HG03045 (cell line): ENCODE measurements around the gene ELANE.

Source experiments
- ATAC-seq: cut with Tn5 transposase; IDR thresholded peaks from one replicate; pipeline ENCODE4 v1.9.1; 2021; ENCODE audit warnings: mild to moderate bottlenecking, moderate library complexity; ENCODE audit not compliant: unreplicated experiment

ELANE gene

DNA sequence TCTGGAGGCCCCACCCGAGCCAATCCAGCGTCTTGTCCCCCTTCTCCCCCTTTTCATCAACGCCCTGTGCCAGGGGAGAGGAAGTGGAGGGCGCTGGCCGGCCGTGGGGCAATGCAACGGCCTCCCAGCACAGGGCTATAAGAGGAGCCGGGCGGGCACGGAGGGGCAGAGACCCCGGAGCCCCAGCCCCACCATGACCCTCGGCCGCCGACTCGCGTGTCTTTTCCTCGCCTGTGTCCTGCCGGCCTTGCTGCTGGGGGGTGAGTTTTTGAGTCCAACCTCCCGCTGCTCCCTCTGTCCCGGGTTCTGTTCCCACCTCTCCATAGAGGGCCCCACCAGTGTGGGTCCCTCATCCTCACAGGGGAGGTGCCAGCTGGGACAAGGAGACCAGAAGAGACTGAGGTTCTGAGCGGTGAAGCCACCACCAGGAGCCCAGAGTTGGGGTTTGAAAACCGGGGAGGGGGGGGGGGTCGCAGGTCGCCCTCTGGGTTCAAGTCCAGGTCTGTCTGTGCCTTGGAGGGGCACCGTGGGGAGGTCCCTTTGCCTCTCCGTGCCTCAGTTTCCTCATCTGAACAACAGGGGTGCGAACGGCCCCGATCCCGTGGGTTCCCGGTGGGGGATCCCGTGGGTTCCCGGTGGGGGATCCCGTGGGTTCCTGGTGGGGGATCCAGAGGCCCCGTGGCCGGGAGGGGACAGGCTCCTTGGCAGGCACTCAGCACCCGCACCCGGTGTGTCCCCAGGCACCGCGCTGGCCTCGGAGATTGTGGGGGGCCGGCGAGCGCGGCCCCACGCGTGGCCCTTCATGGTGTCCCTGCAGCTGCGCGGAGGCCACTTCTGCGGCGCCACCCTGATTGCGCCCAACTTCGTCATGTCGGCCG is at the start of gene ELANE:
Gene ELANE (plus strand): TSS at position 168 of the 878 bp plus-strand sequence. CDS start 26 bp downstream, at position 194.
- no peak for ATAC-seq

DNA sequence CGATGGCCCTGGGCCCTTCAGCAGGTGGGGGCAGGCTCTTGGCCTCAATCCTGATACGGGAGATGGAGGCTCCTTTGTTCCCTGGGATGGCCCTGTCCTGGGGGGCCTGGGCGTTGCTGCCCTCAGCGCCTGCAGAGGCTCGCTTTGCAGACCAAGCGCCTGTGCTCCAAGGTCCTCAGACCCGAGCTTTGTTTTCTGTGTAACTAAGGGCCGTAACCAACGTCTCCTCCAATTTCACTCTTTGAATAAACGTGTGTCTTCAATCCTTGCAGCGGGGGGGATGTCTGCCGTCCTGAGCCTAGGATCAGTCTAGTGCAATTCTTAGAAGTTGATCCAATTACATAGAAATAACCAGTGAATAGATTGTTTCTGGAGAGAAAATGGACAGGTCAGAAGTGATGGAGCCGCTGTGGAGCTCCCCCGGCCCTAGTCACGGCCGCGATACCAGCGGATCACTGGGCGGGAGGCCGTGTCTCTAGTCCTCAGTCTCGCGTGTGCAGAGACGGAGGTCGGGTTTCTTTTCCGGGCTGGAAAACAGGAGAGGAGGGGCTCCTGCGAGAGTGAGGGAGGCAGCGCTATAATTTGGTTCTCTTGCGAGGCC is 49.5 kb upstream of the ELANE start:
- no peak for ATAC-seq

DNA sequence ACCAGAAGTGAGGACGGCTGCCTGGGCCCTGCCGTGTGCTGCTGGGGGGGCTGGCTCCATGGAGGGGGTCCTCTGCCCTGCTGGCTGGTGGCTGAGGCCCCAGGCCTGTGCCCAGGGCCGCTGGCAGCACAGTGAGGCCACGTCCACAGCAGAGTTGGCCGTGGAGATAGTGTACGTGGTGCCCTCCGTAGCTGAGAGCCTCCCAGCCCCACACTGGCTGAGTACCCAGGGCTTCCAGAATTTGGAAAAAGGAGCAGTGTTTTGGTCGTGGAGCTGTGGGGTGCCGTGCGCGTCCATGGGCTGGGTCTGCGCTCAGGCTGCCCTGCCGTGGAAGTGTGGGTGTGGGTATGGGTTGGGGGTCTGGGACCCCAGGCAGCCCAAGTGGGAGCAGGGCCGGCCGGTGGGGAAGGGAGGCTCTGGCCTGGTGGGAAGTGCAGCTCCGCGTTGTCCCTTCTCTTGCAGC is 49.0 kb upstream of the ELANE start:
- no peak for ATAC-seq

DNA sequence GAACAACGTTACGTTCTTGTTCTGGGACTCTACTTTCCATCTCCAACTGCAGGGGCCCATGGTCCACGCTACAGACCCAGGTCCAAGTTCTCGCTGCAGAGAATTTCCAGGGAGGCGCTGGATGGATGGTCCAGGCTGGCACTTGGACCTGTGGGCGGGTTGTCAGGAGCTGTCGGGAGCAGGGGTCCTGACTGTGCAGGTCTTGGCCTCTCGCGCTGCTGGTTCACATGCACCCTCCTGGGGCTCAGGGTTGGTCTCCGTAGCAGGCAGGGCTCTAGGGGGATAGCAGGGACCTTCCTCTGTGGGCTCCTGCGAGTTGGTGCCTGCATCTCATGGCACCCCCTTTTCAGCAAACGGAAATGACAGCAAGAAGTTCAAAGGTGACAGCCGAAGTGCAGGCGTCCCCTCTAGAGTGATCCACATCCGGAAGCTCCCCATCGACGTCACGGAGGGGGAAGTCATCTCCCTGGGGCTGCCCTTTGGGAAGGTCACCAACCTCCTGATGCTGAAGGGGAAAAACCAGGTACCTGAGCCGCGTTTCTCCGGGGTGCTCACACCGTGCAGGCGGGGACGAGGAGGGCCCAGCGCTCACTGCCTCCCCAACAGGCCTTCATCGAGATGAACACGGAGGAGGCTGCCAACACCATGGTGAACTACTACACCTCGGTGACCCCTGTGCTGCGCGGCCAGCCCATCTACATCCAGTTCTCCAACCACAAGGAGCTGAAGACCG is 48.3 kb upstream of the ELANE start:
- no peak for ATAC-seq

DNA sequence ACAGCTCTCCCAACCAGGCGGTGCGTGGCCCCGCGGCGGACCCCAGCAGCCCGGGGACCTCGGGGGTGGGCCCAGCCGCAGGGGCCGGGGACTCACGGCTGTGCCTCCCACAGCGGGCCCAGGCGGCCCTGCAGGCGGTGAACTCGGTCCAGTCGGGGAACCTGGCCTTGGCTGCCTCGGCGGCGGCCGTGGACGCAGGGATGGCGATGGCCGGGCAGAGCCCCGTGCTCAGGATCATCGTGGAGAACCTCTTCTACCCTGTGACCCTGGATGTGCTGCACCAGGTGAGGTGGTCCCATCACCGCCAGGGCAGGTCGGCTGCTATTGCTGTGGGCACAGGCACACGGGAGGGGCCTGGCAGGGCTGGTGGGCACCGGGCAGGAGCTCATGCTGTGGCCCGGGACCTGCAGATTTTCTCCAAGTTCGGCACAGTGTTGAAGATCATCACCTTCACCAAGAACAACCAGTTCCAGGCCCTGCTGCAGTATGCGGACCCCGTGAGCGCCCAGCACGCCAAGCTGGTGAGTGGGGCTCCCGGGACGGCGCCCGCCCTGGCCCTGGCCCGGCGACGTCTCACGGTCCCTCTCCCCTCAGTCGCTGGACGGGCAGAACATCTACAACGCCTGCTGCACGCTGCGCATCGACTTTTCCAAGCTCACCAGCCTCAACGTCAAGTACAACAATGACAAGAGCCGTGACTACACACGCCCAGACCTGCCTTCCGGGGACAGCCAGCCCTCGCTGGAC is 47.5 kb upstream of the ELANE start:
- no peak for ATAC-seq

DNA sequence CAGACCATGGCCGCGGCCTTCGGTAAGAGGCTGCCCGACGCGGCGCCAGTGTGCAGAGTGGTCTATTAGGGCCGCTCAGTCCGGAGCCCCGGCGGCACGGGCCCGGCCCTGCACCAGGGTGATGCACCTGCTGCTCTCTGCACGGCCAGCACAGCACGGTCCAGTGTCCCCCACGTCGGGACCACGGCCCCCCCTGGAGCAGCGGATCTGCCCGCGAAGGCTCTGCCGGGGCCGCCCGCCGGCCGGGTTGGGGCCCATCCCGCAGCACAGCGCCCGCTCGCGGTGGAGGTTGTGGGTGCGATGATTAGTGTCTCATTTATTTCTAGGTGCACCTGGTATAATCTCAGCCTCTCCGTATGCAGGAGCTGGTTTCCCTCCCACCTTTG is 46.9 kb upstream of the ELANE start:
- ATAC-seq = no peak

DNA sequence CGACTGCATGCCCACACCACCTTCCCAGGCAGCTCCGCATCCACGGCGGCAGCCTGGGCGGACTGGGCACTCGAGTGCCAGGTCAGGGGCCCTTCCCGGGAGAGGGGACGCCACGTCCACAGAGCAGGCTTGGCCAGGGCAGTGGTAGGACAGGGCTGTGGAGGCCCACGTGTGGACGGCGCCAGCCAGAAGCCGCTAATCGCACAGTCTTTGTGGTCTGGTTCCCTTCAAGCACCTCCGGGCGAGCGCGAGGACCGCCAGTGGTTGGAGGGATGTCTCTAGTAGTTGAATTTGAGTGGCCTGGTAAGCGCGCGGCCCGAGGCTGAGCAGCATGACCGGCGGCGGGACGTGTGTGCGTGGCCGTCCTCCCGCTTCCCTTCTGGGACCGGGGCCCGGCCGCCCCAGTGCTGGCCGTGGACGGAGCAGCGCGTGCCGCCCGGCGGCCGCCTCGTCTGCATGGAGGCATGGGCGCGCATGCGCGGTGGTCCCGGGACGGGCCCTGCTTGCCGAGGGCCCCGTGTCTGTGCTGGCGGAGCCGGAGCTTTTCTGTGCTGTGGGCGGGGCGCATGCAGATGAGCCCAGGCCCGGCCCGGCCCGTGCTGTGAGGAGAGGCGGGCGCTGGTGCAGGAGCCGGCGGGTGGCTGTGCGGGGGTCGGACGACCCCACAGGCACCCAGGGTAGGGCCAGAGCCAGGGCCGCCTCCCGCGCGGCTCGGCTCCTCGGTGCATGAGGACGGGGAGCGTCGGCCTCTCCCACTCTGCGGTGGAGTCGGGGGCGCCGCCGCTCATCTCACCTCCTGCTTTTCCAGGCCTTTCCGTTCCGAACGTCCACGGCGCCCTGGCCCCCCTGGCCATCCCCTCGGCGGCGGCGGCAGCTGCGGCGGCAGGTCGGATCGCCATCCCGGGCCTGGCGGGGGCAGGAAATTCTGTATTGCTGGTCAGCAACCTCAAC is 46.2 kb upstream of the ELANE start:
- ATAC-seq = no peak

DNA sequence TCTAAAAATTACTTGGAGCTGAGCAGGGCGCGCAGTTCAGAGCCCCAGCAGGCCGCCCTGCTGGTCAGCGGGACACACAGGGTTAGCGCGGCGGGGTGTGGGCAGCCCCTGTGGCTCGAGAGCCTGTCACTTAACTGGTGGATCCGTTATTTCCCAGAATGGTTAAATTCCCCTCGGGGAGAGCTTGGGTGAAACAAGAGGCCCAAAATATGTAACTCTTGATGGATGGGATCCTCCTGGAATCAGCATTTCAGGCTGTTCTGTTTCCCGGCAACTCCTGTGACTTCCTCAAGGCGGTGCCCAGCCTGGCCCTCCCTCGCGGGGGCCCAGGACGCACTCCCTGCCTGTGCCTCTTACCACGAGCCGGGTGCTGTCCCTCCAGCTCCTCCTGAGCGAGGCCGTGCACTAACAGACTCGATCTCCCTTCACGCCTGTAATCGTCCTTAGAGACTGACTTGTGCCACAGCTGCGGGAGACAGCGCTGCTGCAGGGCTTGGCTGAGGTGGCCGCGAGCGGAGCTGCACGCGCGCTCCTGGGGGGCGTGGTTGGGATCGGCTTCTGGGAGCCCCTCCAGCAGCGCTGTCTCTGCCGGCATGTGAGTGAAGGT is 45.2 kb upstream of the ELANE start:
- ATAC-seq = no peak

DNA sequence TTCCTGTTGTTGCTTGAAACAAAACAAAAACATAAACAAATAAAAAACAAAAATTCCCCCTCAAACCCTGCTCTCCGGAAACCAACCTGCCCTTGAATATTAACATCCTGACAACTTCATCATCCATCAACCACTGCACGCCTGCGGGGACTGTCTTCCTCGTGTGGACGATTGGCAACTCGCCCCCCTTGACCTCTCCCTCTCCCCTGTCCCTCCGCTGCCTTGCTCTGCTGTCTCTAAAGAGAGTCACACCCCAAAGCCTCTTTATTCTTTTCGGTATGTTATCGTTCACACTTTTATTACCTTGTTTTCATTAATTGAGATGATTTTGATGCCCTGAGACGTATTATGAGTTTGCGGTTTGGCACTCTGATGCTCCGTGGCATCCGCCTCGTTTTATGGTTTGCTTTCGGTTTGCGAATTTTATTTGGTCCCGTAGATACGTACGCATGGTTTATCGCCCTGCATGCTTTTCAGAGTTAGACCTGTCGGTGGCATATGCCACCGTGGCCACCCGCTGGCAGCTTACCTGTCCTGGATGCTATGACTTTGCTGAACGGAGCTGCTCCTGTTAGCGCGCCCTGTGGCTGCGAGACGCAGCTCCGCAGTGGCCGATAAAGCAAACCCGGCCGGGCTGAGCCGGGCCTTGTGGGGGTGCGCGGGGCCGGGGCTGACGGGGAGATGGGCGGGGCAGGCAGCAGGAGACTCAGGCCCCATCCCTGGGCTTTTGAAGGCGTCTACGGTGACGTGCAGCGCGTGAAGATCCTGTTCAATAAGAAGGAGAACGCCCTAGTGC is 44.3 kb upstream of the ELANE start:
- ATAC-seq = no peak

DNA sequence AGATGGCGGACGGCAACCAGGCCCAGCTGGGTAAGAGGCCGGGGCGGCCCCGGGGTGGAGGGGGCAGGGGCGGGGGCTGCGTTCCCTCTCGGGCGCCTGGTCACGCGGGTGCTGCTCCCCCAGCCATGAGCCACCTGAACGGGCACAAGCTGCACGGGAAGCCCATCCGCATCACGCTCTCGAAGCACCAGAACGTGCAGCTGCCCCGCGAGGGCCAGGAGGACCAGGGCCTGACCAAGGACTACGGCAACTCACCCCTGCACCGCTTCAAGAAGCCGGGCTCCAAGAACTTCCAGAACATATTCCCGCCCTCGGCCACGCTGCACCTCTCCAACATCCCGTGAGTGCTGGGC is 43.7 kb upstream of the ELANE start:
- ATAC-seq = no peak

DNA sequence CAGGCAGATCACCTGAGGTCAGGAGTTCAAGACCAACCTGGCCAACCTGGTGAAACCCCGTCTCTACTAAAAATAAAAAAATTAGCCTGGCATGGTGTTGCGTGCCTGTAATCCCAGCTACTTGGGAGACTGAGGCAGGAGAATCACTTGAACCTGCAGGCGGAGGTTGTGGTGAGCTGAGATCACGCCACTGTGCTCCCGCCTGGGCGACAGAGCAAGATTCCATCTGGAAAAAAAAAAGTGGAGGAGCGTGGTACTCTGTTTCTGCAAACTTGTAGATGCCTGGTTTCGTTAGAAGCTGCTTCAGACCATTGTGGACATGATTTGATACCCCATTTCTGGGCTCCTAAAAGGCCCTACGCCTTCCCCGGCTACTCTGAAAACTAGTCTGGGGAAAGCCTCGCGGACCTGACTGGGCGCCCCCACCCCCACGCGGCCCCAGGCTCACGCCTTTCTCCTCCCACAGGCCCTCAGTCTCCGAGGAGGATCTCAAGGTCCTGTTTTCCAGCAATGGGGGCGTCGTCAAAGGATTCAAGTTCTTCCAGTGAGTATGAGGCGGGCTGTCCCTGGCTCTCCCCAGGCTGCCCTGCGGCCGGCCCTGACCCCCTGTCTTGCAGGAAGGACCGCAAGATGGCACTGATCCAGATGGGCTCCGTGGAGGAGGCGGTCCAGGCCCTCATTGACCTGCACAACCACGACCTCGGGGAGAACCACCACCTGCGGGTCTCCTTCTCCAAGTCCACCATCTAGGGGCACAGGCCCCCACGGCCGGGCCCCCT is 41.8 kb upstream of the ELANE start:
- ATAC-seq = no peak

DNA sequence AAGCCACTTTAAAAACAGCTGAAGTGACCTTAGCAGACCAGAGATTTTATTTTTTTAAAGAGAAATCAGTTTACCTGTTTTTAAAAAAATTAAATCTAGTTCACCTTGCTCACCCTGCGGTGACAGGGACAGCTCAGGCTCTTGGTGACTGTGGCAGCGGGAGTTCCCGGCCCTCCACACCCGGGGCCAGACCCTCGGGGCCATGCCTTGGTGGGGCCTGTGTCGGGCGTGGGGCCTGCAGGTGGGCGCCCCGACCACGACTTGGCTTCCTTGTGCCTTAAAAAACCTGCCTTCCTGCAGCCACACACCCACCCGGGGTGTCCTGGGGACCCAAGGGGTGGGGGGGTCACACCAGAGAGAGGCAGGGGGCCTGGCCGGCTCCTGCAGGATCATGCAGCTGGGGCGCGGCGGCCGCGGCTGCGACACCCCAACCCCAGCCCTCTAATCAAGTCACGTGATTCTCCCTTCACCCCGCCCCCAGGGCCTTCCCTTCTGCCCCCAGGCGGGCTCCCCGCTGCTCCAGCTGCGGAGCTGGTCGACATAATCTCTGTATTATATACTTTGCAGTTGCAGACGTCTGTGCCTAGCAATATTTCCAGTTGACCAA is 41.1 kb upstream of the ELANE start:
- no peak for ATAC-seq

DNA sequence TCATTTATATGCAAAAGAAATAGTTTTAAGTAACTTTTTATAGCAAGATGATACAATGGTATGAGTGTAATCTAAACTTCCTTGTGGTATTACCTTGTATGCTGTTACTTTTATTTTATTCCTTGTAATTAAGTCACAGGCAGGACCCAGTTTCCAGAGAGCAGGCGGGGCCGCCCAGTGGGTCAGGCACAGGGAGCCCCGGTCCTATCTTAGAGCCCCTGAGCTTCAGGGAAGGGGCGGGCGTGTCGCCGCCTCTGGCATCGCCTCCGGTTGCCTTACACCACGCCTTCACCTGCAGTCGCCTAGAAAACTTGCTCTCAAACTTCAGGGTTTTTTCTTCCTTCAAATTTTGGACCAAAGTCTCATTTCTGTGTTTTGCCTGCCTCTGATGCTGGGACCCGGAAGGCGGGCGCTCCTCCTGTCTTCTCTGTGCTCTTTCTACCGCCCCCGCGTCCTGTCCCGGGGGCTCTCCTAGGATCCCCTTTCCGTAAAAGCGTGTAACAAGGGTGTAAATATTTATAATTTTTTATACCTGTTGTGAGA is 40.5 kb upstream of the ELANE start:
- ATAC-seq = no peak

DNA sequence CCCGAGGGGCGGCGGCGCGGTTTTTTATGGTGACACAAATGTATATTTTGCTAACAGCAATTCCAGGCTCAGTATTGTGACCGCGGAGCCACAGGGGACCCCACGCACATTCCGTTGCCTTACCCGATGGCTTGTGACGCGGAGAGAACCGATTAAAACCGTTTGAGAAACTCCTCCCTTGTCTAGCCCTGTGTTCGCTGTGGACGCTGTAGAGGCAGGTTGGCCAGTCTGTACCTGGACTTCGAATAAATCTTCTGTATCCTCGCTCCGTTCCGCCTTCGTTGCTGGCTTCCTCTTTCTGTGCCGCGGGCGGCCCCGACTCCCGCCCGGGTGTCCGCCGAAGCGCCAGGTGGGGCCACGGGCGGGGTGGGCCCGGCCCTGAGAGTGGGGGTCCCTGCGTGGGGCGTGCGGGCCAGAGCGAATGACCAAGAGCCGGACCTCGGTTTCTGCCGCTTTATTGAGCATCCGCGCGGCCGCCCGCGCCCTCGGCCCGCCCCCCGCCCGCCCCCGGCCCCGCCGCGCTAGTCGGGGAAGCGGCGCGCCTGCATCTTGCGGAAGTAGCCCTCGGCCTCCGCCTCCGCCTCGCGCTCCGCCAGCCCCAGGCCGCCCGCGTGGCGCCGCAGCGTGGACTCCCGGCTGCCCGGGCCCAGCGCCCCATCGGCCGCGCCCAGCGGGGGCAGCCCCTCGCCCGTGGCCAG is 39.9 kb upstream of the ELANE start:
- ATAC-seq = no peak

DNA sequence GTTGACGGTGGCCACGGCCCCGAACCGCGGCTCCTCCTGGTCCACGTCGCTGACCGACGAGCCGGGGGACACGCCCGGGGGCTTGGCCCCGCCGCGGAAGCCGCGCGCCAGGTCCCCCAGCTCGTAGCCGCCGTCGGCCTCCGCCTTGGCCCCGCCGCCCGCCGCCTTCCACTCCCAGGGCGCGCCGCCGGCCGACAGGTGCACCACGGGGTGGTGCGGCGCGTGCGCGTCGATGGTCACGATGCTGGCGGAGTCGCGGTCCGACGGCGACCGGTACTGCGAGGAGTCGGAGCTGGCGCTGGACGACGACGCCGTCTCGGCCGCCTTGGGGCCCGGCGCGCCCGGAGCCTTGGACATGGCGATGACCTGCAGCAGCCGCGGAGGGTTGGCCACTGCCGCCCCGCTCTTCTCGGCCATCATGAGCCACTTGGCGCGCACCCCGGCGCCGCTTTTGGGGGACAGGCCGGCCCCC is 39.3 kb upstream of the ELANE start:
- no peak for ATAC-seq
